Right forelimb (tissue), 1 donor: Measurements from ENCODE around the gene NTRK2.

Experiments used
- DNase-seq: peaks from one replicate; pipeline ENCODE4 v3.0.0-alpha.2; 2018

Gene NTRK2

GRCh38 chr9:84993105-84993504, 323.6 kb downstream of the NTRK2 start:
- no peak for DNase-seq

GRCh38 chr9:84996029-84996428, 326.5 kb downstream of the NTRK2 start:
- DNase-seq = no peak

GRCh38 chr9:84996716-84997115, 327.2 kb downstream of the NTRK2 start:
- DNase-seq = no peak

- no peak for DNase-seq
These were observed 327.9 kb downstream of the NTRK2 start for GRCh38 chr9:84997472-84997871.

GRCh38 chr9:84998639-84999038, 329.1 kb downstream of the NTRK2 start:
- DNase-seq = no peak

GRCh38 chr9:84999788-85000187, 330.3 kb downstream of the NTRK2 start:
- no peak for DNase-seq

GRCh38 chr9:85001925-85002324, 332.4 kb downstream of the NTRK2 start:
- no peak for DNase-seq

- no peak for DNase-seq
These were observed 335.4 kb downstream of the NTRK2 start for GRCh38 chr9:85004818-85005413.

- no peak for DNase-seq
These were observed 338.2 kb downstream of the NTRK2 start for GRCh38 chr9:85007748-85008147.

- DNase-seq = no peak
These were observed 338.7 kb downstream of the NTRK2 start for GRCh38 chr9:85008215-85008614.

- DNase-seq = no peak
These were observed 339.7 kb downstream of the NTRK2 start for GRCh38 chr9:85009251-85009650.

- no peak for DNase-seq
These were observed 344.2 kb downstream of the NTRK2 start for GRCh38 chr9:85013703-85014102.

- no peak for DNase-seq
These were observed 344.8 kb downstream of the NTRK2 start for GRCh38 chr9:85014292-85014691.

GRCh38 chr9:85016384-85017006, 347.0 kb downstream of the NTRK2 start:
- no peak for DNase-seq

GRCh38 chr9:85020791-85021190, 351.3 kb downstream of the NTRK2 start:
- DNase-seq = no peak

GRCh38 chr9:85021686-85022085, 352.2 kb downstream of the NTRK2 start:
- no peak for DNase-seq

GRCh38 chr9:85024374-85024773, 354.8 kb downstream of the NTRK2 start:
- DNase-seq = no peak

- no peak for DNase-seq
These were observed 356.1 kb downstream of the NTRK2 start for GRCh38 chr9:85025638-85026037.

GRCh38 chr9:85027870-85028269, 358.3 kb downstream of the NTRK2 start:
- no peak for DNase-seq

GRCh38 chr9:85030316-85030715, 360.8 kb downstream of the NTRK2 start:
- DNase-seq = no peak

GRCh38 chr9:85036496-85036895, 367.0 kb downstream of the NTRK2 start:
- no peak for DNase-seq

- DNase-seq = no peak
These were observed 368.5 kb downstream of the NTRK2 start for GRCh38 chr9:85038061-85038460.

- no peak for DNase-seq
These were observed 369.5 kb downstream of the NTRK2 start for GRCh38 chr9:85038824-85039608.

- DNase-seq = no peak
These were observed 370.6 kb downstream of the NTRK2 start for GRCh38 chr9:85040146-85040545.
